HL-60 (cell line): ENCODE measurements around the gene FAM20A.

ENCODE experiments used
- CTCF ChIP-seq: IDR thresholded peaks from one replicate; pipeline ENCODE4 v1.5.1; 2011; ENCODE audit warnings: low read length, control low read depth, inconsistent platforms; ENCODE audit not compliant: insufficient read depth
- GABPA ChIP-seq: IDR thresholded peaks from 2 replicates; pipeline ENCODE4 v1.6.1; 2012; ENCODE audit warnings: low read depth
- POLR2AphosphoS5 ChIP-seq: IDR thresholded peaks from 2 replicates; pipeline ENCODE4 v1.6.1; 2012; ENCODE audit warnings: low read depth
- REST ChIP-seq: IDR thresholded peaks from 2 replicates; pipeline ENCODE4 v1.6.1; 2012; ENCODE audit warnings: low read depth; ENCODE audit not compliant: insufficient replicate concordance
- SPI1 ChIP-seq: IDR thresholded peaks from 2 replicates; pipeline ENCODE4 v1.6.1; 2012; ENCODE audit warnings: low read depth, mild to moderate bottlenecking, borderline replicate concordance

- TF ChIP-seq SPI1 (no peak), CTCF (no peak), REST (no peak), POLR2AphosphoS5 (no peak), GABPA (no peak)
Observed at GRCh38 chr17:68588362-68588761, 12.8 kb downstream of the FAM20A start.
